Smooth muscle cell (in vitro differentiated cells): ENCODE results near the gene TBX3. TPM values are rescaled to one million over a fixed set of nuclear protein-coding genes. Genes with fewer than 3 reads are reported as not detected.

Experiments used
- DNase-seq: peaks from one replicate; lab custom pipeline; 2025; ENCODE audit not compliant: unreplicated experiment; lab: John Stamatoyannopoulos, UW
- H2AFZ ChIP-seq: fragments of 200-600 bp; sonication (generic); 2 replicates; pipeline ENCODE4 v1.6.0; 2016; ENCODE audit warnings: antibody characterized with exemption, low read depth, mild to moderate bottlenecking
- H3F3A ChIP-seq: fragments of 200-600 bp; sonication (generic); 2 replicates; pipeline ENCODE4 v1.6.0; 2017; ENCODE audit warnings: antibody characterized with exemption, low read depth
- H3K27ac ChIP-seq: fragments of 200-600 bp; sonication (generic); 2 replicates; pipeline ENCODE4 v1.5.1; 2016; ENCODE audit warnings: low read depth, mild to moderate bottlenecking
- H3K27me3 ChIP-seq: fragments of 200-600 bp; sonication (generic); 2 replicates; pipeline ENCODE4 v1.6.1; 2016; ENCODE audit warnings: low read depth, mild to moderate bottlenecking
- H3K36me3 ChIP-seq: fragments of 200-600 bp; sonication (generic); 2 replicates; pipeline ENCODE4 v1.5.1; 2016; ENCODE audit warnings: low read depth
- H3K4me1 ChIP-seq: fragments of 200-600 bp; sonication (generic); 2 replicates; pipeline ENCODE4 v1.5.1; 2016; ENCODE audit warnings: low read depth
- H3K4me2 ChIP-seq: fragments of 200-600 bp; sonication (generic); 2 replicates; pipeline ENCODE4 v1.6.0; 2016; ENCODE audit warnings: mild to moderate bottlenecking
- H3K4me3 ChIP-seq: fragments of 200-600 bp; sonication (generic); 2 replicates; pipeline ENCODE4 v1.5.1; 2016; ENCODE audit warnings: mild to moderate bottlenecking
- H3K79me2 ChIP-seq: fragments of 200-600 bp; sonication (generic); 2 replicates; pipeline ENCODE4 v1.6.0; 2016; ENCODE audit warnings: low read depth, mild to moderate bottlenecking
- H3K9ac ChIP-seq: fragments of 200-600 bp; sonication (generic); 2 replicates; pipeline ENCODE4 v1.6.0; 2016; ENCODE audit warnings: low read depth
- H3K9me3 ChIP-seq: fragments of 200-600 bp; sonication (generic); replicated peaks from 2 replicates; pipeline ENCODE4 v1.5.1; 2016; ENCODE audit warnings: low read depth
- H4K20me1 ChIP-seq: fragments of 200-600 bp; sonication (generic); 2 replicates; pipeline ENCODE4 v1.6.0; 2016; ENCODE audit warnings: low read depth
- WGBS: methylation state at CpG from one replicate; pipeline ENCODE4 v1.1.7; 2016; ENCODE audit warnings: low lambda C conversion rate; 5-methylcytosine and 5-hydroxymethylcytosine counted together
- polyA plus RNA-seq: library from polyadenylated mRNA; unstranded; fragments of >200 nt; fragmentation: Nextera tagmentation; extraction: Ambion mirVana; gene quantifications from 2 replicates; pipeline ENCODE4 v1.2.1, GENCODE V29; 2016
- total RNA-seq: library from RNA; depleted of rRNA; stranded (reverse); fragments of >200 nt; gene quantifications from 2 replicates; pipeline ENCODE4 v1.2.3, GENCODE V29; 2014
- TF ChIP-seq, protein P1 (sequence below): fragments of 200-600 bp; sonication (generic); IDR thresholded peaks from 2 replicates; pipeline ENCODE4 v1.5.1; 2017; ENCODE audit warnings: borderline replicate concordance, mild to moderate bottlenecking, antibody characterized with exemption; ENCODE audit not compliant: insufficient read depth, poor library complexity, severe bottlenecking

Gene TBX3
- total and polyA plus RNA-seq, 2 experiments from 2014 or later = 100 TPM

DNA sequence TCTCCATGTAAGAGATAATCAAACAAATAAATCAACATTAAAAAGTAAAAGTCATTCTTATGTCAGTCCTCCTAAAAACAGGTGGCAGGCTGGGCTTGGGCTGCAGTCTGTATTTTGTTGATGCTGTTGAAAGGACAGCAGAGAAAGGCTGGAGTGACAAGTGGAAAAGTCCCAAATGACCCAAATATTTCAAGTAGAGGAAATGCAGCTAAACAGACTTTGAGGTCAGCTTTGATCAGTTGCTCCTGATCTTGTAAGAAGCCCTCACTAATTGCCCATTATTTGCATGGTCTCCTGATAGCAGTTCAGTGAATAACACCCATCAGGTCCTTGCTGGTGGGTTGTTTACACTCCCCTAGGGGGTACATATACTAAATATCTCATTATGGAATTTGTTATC lies 24.9 kb downstream of the TBX3 start:
- TF ChIP-seq, protein P1, sequence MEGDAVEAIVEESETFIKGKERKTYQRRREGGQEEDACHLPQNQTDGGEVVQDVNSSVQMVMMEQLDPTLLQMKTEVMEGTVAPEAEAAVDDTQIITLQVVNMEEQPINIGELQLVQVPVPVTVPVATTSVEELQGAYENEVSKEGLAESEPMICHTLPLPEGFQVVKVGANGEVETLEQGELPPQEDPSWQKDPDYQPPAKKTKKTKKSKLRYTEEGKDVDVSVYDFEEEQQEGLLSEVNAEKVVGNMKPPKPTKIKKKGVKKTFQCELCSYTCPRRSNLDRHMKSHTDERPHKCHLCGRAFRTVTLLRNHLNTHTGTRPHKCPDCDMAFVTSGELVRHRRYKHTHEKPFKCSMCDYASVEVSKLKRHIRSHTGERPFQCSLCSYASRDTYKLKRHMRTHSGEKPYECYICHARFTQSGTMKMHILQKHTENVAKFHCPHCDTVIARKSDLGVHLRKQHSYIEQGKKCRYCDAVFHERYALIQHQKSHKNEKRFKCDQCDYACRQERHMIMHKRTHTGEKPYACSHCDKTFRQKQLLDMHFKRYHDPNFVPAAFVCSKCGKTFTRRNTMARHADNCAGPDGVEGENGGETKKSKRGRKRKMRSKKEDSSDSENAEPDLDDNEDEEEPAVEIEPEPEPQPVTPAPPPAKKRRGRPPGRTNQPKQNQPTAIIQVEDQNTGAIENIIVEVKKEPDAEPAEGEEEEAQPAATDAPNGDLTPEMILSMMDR = no peak
- Histone ChIP-seq H3F3A (peaks cover 23% of the 10 kb centered on the region), H3K9me3 (no peaks in the 10 kb centered on the region), H3K79me2 (peaks cover 3% of the 10 kb centered on the region), H3K9ac (no peak overlapping the region), H3K4me1 (peaks cover 26% of the 10 kb centered on the region), H3K27me3 (no peaks in the 10 kb centered on the region), H2AFZ (no peak overlapping the region), H3K36me3 (no peaks in the 10 kb centered on the region), H3K4me2 (no peak overlapping the region), H3K27ac (peak overlapping the region; percentile 93), H3K4me3 (no peak overlapping the region), H4K20me1 (no peaks in the 10 kb centered on the region)
- DNase-seq = no peak

DNA sequence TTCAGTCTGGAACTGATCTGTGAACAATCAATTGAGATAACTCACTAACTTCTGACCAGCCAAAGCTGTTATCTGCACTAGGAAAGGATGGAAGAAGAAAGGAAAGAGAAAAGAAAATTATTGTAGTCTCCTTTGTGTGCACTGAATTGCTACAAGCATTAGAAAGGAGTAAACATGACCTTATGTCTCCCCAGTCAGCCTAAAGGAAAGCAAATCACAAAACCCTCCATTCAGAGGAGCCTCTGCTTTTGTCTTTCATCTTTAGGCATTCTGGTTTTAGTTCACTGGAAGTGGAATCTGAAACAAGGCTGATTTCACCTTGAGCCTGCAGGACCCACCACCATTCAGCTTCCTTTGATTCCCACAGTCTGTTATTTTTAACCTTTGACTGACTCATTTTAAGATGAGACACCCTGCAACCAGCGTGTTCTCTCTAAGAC lies 26.0 kb downstream of the TBX3 start:
- Histone ChIP-seq H2AFZ (no peak overlapping the region), H3K4me2 (peak overlapping the region; percentile 46), H3K27ac (peak overlapping the region; percentile 93)

DNA sequence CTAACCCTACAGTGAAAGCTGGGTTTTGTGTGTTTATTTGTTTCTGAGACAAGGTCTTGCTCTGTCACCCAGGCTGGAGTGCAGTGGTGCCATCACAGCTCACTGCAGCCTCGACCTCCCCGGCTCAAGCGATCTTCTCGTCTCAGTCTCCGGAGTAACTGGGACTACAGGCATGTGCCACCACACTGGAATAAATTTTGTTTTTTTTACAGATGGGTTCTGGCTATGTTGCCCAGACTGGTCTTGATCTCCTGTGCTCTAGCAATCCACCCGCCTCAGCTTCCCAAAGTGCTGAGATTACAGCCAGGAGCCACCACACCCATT lies 26.4 kb downstream of the TBX3 start:
- H3K27me3 ChIP-seq = no peaks in the 10 kb centered on the region
- no peaks in the 10 kb centered on the region for H3K36me3 ChIP-seq
- H3K4me1 ChIP-seq = peaks cover 26% of the 10 kb centered on the region
- WGBS = 72% methylated on average over 6 of the region's 6 CpGs
- H3K27ac ChIP-seq = peak overlapping the region; percentile 93
- peak overlapping the region; percentile 46 for H3K4me2 ChIP-seq
- DNase-seq = no peak
- no peak overlapping the region for H2AFZ ChIP-seq
- H4K20me1 ChIP-seq = no peaks in the 10 kb centered on the region
- H3F3A ChIP-seq = peaks cover 16% of the 10 kb centered on the region
- peak overlapping the region; percentile 75 for H3K9ac ChIP-seq
- H3K9me3 ChIP-seq = no peaks in the 10 kb centered on the region
- H3K4me3 ChIP-seq = no peak overlapping the region
- H3K79me2 ChIP-seq = no peaks in the 10 kb centered on the region
- TF ChIP-seq, protein P1 = no peak

More for the DNA sequence above, 26.0 kb downstream of the TBX3 start:
- Histone ChIP-seq H3K36me3 (no peaks in the 10 kb centered on the region), H3K79me2 (no peaks in the 10 kb centered on the region), H3K4me1 (peaks cover 26% of the 10 kb centered on the region), H3K9ac (peak overlapping the region; percentile 75), H3F3A (peaks cover 18% of the 10 kb centered on the region), H3K9me3 (no peaks in the 10 kb centered on the region), H3K4me3 (no peak overlapping the region), H4K20me1 (no peaks in the 10 kb centered on the region), H3K27me3 (no peaks in the 10 kb centered on the region)
- 26% methylated on average over 1 of the region's 1 CpG for WGBS
- no peak for DNase-seq
- TF ChIP-seq, protein P1 = no peak

DNA sequence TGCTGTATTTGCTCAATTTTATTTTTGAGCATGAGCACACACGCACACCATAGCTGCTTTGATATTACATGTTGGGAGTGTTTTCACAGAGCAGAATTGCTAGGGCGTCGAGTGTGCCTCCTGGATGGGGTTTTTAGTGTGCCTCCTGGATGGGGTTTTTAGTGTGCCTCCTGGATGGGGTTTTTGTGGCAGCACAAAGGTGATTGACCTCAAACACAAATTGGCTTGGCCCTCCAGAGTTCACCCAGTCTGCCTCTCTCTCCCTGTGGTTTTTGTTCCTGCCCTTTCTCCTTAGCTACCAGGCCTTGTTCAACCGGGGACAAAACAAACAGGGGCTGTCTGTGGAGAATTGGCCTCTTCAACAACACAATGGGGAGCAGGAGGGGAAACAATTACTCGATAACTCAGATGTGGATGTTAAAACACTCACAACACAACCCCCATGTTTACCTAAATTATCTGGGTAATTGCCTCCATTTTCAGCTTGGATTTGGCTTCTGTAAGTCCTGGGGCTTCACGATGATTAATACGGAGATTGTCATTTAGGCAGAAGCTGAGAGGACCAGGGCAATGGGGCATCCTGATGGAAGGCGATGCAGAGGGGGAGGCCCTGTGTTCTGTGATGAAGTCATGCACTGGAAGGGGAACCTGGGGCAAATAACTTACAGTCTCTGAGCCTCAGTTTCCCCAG lies 26.9 kb downstream of the TBX3 start:
- Histone ChIP-seq H3K4me3 (no peak overlapping the region), H3K4me1 (peaks cover 26% of the 10 kb centered on the region), H3K9me3 (no peaks in the 10 kb centered on the region), H3K9ac (peak overlapping the region; percentile 75), H3K79me2 (no peaks in the 10 kb centered on the region), H4K20me1 (no peaks in the 10 kb centered on the region), H3K4me2 (peak overlapping the region; percentile 46), H3F3A (peaks cover 16% of the 10 kb centered on the region), H3K27me3 (no peaks in the 10 kb centered on the region), H3K27ac (peak overlapping the region; percentile 93), H2AFZ (no peak overlapping the region), H3K36me3 (no peaks in the 10 kb centered on the region)
- DNase-seq = no peak
- 26% methylated on average over 8 of the region's 8 CpGs for WGBS
- TF ChIP-seq, protein P1 = no peak
